H54 (cell line): ENCODE results near the gene MYH9.
A peak's percentile ranks its signal among the peaks of the same experiment; 100 is the strongest.

Experiments
- DNase-seq: peaks from one replicate; pipeline ENCODE4 v3.0.0; 2011; ENCODE audit warnings: low spot score, mixed read lengths; ENCODE audit not compliant: insufficient read length
- FAIRE-seq: peaks from 3 replicates; lab custom pipeline; 2011; peaks lifted over from hg19 to GRCh38; lab: Jason Lieb, UNC
- POLR2A ChIP-seq: IDR thresholded peaks from 2 replicates; pipeline ENCODE4 v1.6.1; 2011; ENCODE audit warnings: low read depth, mild to moderate bottlenecking, low read length

Gene MYH9

DNA sequence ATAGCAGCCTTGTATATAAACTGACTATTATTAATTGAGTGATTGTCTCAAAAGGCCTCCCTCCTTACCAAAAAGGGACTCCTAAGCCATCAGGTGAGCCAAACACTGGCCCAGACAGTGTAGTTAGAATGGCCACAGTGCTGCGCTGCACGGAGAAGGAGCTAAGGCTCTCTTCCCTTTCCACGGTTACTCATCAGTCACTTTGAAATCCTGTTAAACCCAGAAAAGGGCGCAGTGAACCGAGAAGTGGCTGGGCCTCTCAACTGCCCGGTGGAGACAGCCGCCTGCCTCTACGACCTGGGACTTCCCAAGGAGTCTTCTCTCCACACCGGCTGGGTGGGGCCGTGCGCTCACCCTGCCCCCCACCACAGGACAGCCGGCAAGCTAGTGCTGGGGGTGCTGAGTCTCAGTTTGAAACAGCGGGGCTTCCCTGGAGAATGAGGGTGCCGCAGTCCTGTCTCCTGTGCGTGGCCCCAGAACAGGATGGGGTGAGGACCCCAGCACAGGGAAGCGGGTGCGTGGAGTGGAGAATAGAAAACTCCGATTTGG is 1.3 kb downstream of the MYH9 start:
- DNase-seq (no peak), FAIRE-seq (no peak)
- TF ChIP-seq POLR2A, result no peak

DNA sequence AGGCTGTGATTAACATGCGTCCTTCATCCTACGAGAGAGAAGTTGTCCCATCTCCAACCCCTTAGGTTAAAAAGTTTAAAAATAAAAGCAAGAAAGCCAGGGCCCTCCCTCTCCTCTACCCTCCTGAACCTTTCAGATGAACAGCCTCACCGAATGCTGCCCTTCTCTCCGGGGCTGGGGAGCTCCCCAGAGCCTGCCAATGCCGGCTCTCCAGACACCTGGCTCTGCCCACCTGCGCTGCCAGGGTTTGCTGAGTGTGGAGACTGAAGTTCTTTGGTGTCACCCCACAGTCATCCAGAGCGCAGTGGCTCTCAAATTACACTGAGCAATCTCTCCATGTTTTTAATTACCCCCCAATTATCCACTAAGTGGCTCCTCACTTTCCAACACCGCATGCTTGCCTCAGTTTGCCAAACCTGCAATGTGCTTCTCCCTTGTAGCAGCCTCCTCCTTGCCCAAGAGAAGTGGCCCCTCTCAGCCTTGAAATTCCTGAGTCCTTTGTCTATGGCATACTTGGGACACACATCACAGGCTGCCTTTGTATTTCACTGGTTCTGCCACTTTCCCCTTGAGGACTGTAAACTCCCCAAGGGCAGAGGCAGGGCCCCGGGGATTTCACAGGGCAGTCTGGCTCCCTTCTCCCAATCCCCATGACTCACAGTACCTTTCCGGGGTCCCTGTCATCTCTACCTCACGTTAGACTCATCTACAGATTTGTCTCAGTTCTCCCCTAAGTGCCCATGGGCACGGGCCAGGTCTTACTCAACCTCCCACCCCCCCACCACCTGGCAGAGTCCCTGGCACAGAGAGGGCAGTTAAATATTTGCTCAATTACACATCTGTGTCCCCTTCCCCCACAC is 2.0 kb downstream of the MYH9 start:
- no peak for TF ChIP-seq POLR2A
- no peak for DNase-seq
- no peak for FAIRE-seq

GRCh38 chr22:36384766-36385481 is 2.8 kb downstream of the MYH9 start:
- DNase-seq (no peak), FAIRE-seq (no peak)
- no peak for TF ChIP-seq POLR2A

DNA sequence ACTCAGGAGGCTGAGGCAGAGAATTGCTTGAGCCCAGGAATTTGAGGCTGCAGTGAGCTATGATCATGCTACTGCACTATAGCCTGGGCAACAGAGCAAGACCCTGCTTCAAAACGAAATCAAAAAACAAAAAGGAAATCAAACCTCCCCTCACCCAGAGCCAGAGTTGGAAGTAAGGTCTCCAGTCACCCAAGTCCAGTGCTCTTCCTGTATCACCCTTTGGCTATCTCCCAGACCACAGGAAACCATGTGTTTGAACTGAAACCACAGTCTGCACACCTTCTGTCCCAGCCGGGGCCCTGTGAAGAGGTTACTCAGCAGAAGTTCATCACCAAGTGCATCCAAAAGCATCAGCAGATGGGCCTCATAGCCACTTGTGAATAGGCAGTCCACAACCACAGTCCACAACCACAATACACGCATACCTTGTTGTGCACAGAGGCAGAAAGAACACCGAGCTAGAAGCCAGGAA is 4.6 kb downstream of the MYH9 start:
- FAIRE-seq, result peak; percentile 86
- TF ChIP-seq POLR2A, result no peak
- no peak for DNase-seq

- TF ChIP-seq POLR2A, result no peak
- FAIRE-seq (no peak), DNase-seq (no peak)
Measured at GRCh38 chr22:36381513-36382128, 6.1 kb downstream of the MYH9 start.

DNA sequence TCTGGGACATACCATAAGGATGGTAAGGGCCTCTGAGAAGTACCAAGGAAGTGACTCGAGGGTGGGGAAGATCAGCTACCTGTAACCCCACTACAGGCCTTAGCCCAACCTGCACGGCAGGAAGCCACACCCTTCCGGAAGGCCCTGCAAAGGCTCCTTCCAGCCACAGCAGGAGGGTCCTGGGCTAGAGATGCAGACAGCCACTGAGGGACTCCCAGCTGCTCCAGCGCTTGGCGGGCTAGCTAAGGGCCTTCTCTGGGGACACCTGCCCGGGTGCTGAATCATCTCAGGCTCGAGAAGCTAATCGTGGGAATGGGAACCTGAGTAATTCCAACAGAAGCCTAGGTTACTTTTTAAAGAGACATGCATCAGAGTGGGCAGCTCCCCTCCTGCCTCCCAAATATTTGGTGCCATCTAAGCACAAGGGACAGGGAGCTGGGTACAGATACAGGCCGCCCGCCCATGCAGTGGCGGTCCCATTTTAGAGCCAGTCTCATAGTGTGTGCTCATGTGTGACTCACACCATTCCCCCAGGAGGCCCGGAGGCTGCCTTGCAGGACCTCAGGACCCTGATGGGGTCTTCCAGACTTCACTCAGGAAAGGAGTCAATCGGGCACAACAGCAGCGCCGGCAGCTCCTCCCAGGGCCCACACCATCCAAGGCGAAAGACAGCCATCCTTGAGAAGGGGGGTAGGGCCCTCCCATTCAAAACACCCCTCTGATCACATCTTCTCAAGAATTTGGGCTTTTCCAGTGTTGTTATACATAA is 8.0 kb downstream of the MYH9 start:
- no peak for TF ChIP-seq POLR2A
- FAIRE-seq, result no peak
- no peak for DNase-seq

DNA sequence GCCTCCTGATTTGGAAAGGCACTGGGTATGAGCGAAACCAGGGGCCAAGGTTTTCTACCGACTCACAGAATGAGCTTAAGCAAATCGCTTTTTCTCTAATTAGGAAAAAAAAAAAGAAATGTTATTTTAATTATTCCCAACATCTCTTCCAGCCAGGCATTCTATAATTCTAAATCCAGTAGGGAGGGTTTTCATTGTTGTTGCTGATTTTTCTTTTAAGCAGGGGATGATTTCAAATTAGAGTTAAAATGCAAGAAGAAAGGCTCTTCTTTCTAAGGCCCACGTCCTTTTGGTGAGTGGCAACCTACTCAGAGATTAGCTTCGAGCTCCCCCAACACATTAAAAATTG is 8.9 kb downstream of the MYH9 start:
- DNase-seq (no peak), FAIRE-seq (no peak)
- no peak for TF ChIP-seq POLR2A

GRCh38 chr22:36378080-36378868 is 9.5 kb downstream of the MYH9 start:
- TF ChIP-seq POLR2A, result no peak
- DNase-seq, result no peak
- FAIRE-seq, result no peak

DNA sequence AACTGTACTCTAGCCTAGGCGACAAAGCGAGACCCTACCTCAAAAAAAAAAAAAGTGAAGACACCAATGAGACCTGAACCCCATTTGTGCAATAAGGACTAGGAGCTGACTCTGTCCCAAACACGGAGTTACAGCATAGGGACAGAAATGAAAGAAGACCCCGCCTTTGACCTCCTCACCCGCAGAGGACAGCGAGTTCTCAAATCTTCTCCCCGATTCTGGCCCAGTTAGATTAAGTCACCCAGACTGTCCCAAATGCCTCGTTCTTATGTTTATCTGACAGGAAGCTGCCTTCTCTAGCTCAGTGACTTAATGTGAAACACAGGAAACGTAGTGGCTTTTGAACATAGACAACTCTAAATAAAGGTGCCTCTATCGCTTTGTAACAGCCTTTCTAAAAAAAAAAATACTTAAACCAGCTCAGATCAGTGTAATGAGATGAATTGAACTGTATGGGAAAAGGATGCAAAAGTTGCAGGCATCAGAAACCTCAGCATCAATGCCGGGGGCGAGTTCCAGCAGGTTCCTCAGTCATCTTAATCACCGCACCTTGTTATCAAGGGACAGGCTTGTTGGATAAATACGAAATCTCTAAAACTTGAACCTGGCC is 10.6 kb downstream of the MYH9 start:
- TF ChIP-seq POLR2A, result no peak
- DNase-seq (no peak), FAIRE-seq (no peak)

- no peak for TF ChIP-seq POLR2A
- no peak for FAIRE-seq
- DNase-seq, result no peak
Measured at GRCh38 chr22:36376265-36376664, 11.5 kb downstream of the MYH9 start.

DNA sequence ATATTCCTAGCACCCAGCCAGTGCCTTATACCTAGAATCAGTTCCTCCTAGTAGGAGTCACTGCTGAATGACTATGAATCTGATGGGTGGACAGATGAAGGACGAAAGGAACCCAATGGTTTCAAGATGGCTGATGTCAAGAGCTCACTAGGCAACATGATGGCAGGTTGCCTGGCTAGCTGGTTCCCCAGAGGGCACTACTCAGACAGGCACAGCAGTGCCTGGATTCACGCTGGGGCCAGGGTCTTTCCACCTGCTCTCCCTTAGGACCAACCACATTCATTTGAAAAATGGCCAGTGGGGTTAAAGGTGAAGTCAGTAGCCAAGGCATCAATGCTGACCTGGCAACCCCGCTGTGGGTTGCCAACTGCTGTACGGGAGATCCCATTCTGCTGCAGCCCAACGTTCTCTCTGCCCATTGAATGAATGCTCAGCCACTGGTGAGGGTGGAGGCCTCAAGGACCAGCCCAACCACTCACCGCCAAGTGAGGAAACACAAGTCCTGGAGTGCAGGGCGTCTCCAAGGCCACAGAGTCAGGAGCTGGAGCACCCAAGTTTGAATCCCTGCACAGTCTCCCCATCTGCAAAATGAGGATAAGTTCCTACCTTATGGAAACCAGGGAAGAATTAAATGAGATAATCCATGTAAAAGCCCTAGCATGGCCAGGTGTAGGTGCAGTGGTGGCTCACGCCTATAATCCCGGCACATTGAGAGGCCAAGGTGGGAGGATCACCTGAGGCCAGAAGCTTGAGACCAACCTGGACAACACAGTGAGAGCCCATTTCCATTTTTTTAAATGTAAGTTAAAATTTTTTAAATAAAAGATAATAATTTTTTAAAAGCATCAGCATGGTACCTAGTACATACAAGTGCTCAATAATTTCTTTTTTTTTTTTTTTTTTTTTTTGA is 12.4 kb downstream of the MYH9 start:
- FAIRE-seq (no peak), DNase-seq (no peak)
- TF ChIP-seq POLR2A, result no peak
